ENCODE data around the gene GNB1.

GRCh38 chr1:1755852-1756251 is 135.0 kb downstream of the GNB1 start:
- no peak for TF ChIP-seq EZH2 (IDR thresholded peaks at IDR 0.05; ENCODE audit: borderline replicate concordance, low read depth, low read length, severe bottlenecking)
- TF ChIP-seq, protein P1, sequence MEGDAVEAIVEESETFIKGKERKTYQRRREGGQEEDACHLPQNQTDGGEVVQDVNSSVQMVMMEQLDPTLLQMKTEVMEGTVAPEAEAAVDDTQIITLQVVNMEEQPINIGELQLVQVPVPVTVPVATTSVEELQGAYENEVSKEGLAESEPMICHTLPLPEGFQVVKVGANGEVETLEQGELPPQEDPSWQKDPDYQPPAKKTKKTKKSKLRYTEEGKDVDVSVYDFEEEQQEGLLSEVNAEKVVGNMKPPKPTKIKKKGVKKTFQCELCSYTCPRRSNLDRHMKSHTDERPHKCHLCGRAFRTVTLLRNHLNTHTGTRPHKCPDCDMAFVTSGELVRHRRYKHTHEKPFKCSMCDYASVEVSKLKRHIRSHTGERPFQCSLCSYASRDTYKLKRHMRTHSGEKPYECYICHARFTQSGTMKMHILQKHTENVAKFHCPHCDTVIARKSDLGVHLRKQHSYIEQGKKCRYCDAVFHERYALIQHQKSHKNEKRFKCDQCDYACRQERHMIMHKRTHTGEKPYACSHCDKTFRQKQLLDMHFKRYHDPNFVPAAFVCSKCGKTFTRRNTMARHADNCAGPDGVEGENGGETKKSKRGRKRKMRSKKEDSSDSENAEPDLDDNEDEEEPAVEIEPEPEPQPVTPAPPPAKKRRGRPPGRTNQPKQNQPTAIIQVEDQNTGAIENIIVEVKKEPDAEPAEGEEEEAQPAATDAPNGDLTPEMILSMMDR (IDR thresholded peaks at IDR 0.05; ENCODE audit: borderline replicate concordance, extremely low read depth, low read length, poor library complexity, severe bottlenecking), result no peak

Data from DND-41 (cell line).